Heart left ventricle (tissue), 16 donors: ENCODE measurements around the gene USP48. TPM values are rescaled to one million over a fixed set of nuclear protein-coding genes. Genes with fewer than 3 reads are reported as not detected.

Experiments
- ATAC-seq, 4 donors: fragments of 200-7000 bp; cut with Tn5 transposase; one replicate each; pipeline ENCODE4 v1.9.1; 2020 to 2022; ENCODE audit warnings: moderate library complexity in 4 of 4, mild to moderate bottlenecking in 3 of 4, moderate number of reproducible peaks in 1 of 4
- DNase-seq, 5 donors: peaks; one replicate each; pipeline ENCODE4 v3.0.0-alpha.2; 2020
- H3K27ac ChIP-seq, 12 donors: fragments of 200-600 bp; sonication (generic) in 4 of 12; one replicate each; pipeline versions ENCODE4 v1.5.0 to v1.8.0; 2016 to 2022; ENCODE audit warnings: mild to moderate bottlenecking in 2 of 12
- H3K27me3 ChIP-seq, 9 donors: fragments of 200-600 bp; sonication (generic) in 2 of 9; one replicate each; pipeline versions ENCODE4 v1.5.1 to v1.8.0; 2016 to 2022; ENCODE audit warnings: mild to moderate bottlenecking in 3 of 9
- H3K36me3 ChIP-seq, 9 donors: fragments of 200-600 bp; sonication (generic) in 2 of 9; one replicate each; pipeline versions ENCODE4 v1.5.0 to v1.8.0; 2018 to 2022; ENCODE audit warnings: mild to moderate bottlenecking in 2 of 9
- H3K4me1 ChIP-seq, 12 donors: fragments of 200-600 bp; sonication (generic) in 4 of 12; one replicate each; pipeline versions ENCODE4 v1.5.0 to v1.8.0; 2016 to 2022; ENCODE audit warnings: mild to moderate bottlenecking in 3 of 12
- H3K4me3 ChIP-seq, 12 donors: fragments of 200-600 bp; sonication (generic) in 4 of 12; one replicate each; pipeline versions ENCODE4 v1.5.0 to v1.8.0; 2017 to 2022; ENCODE audit warnings: mild to moderate bottlenecking in 9 of 12, moderate library complexity in 4 of 12
- H3K9me3 ChIP-seq, 12 donors: fragments of 200-600 bp; sonication (generic) in 4 of 12; one replicate each; pipeline versions ENCODE4 v1.5.0 to v1.8.0; 2016 to 2022; ENCODE audit warnings: mild to moderate bottlenecking in 1 of 12
- CTCF ChIP-seq, 12 donors: fragments of 200-600 bp; sonication (generic) in 4 of 12; IDR thresholded peaks; one replicate each; pipeline versions ENCODE4 v1.5.0 to v1.8.0; 2018 to 2022; ENCODE audit warnings: antibody characterized with exemption in 12 of 12, mild to moderate bottlenecking in 5 of 12
- POLR2A ChIP-seq, 2 donors: fragments of 450-650 bp; IDR thresholded peaks; one replicate each; pipeline ENCODE4 v1.6.1; 2017; ENCODE audit warnings: antibody characterized with exemption in 2 of 2, mild to moderate bottlenecking in 2 of 2, moderate library complexity in 2 of 2
- WGBS, 4 donors: extraction: QIAGEN DNeasy Blood & Tissue Kit in 2 of 4; methylation state at CpG; one replicate each; pipeline versions ENCODE4 v1.1.5 to v1.1.7; 2013 to 2018; 5-methylcytosine and 5-hydroxymethylcytosine counted together
- intact Hi-C, 10 donors: fragments of 100-400 bp; cut with DNase I; formaldehyde crosslinking; loops; one replicate each; pipeline versions ENCODE4 v1.11.1 to v1.14.2; 2022
- polyA plus RNA-seq, 2 donors: library from polyadenylated mRNA; stranded (reverse); fragments of 200-250 nt; gene quantifications; one replicate each; pipeline ENCODE4 v1.2.3, GENCODE V29; 2013
- total RNA-seq, 9 donors: library from RNA; depleted of rRNA in 2 of 9; stranded (reverse); fragments of >200 nt in 2 of 9; fragmentation: NEBNext Ultra II Directional in 3 of 9; extraction: Animal tissue kit (Norgen Biotek cat#: 25700) in 3 of 9; gene quantifications; one replicate each; pipeline versions ENCODE4 v1.1.0 to v1.2.4, GENCODE V29; 2016 to 2023
- donor health status: ischemic (EF 13 %, LVEDD 7.1; RV severe dilation, severe dysfunction).
- donor health status: healthy with polysubstance abuse.
- donor health status: DM: no; HTN: yes; CAD: no.
- donor health status: DM: no; HTN: no; CAD: no.
- donor health status: ischemic (EF 25% LVEDD 6.9; RV normal size, moderate dysfunction).
- donor health status: ischemic (EF 25% LVEDD 5.7; RV mildly dilated, moderate dysfunction).
- donor health status: healthy.
- donor health status: DM: yes; HTN: yes; CAD: no.
- donor health status: ischemic (EF 35%, LVEDD 5.7; RV mildly dilated, moderate dysfunction).
- donor health status: nonischemic (EF 11% LVEDD 7.7; RV severe dilation, severe dysfunction).
- donor health status: DM: yes; HTN: yes; CAD: no.
- donor health status: PGD.
- donor health status: ischemic (EF 29% LVEDD 5.4; RV normal size, mild dysfunction).
- donor health status: nonischemic (EF 23%, LVEDD 6.1; RV moderate dilation, normal function).

Gene USP48
- total and polyA plus RNA-seq, 11 donors = 17.3 to 45.5 (median 38.8) TPM

GRCh38 chr1:21736876-21737275, 46.1 kb downstream of the USP48 start:
- Histone ChIP-seq H3K9me3 (no peaks in the 10 kb centered on the region), H3K27ac (no peak overlapping the region), H3K27me3 (no peaks in the 10 kb centered on the region), H3K36me3 (peaks cover 2 to 93% (median 74%) of the 10 kb centered on the region in 9 donors), H3K4me3 (no peak overlapping the region), H3K4me1 (no peaks in the 10 kb centered on the region)
- no peak for ATAC-seq
- no peak for DNase-seq
- 91 to 94% (median 92%) methylated on average over 9 of the region's 9 CpGs for WGBS, 4 donors
- TF ChIP-seq POLR2A (IDR thresholded peaks at IDR 0.05) = no peak
- no peak for TF ChIP-seq CTCF (IDR thresholded peaks at IDR 0.05)
- intact Hi-C loops = no loop called here

GRCh38 chr1:21736011-21736410, 46.9 kb downstream of the USP48 start:
- Histone ChIP-seq H3K4me3 (no peak overlapping the region), H3K9me3 (no peaks in the 10 kb centered on the region), H3K27me3 (no peaks in the 10 kb centered on the region), H3K27ac (no peak overlapping the region), H3K36me3 (peaks cover 2 to 93% (median 76%) of the 10 kb centered on the region in 9 donors), H3K4me1 (no peaks in the 10 kb centered on the region)
- ATAC-seq (no peak), DNase-seq (no peak)
- 83 to 97% (median 89%) methylated on average over 2 of the region's 2 CpGs for WGBS, 4 donors
- intact Hi-C loops = no loop called here
- TF ChIP-seq CTCF (IDR thresholded peaks at IDR 0.05) (no peak), POLR2A (IDR thresholded peaks at IDR 0.05) (no peak)

- DNase-seq (no peak), ATAC-seq (no peak)
- no peak overlapping the region for H3K4me3 ChIP-seq
- intact Hi-C loops = no loop called here
- H3K9me3 ChIP-seq = no peaks in the 10 kb centered on the region
- no peaks in the 10 kb centered on the region for H3K4me1 ChIP-seq
- no peaks in the 10 kb centered on the region for H3K27me3 ChIP-seq
- peaks cover 2 to 93% (median 76%) of the 10 kb centered on the region in 9 donors for H3K36me3 ChIP-seq
- H3K27ac ChIP-seq = no peak overlapping the region
- TF ChIP-seq CTCF (IDR thresholded peaks at IDR 0.05) (no peak), POLR2A (IDR thresholded peaks at IDR 0.05) (no peak)
These were observed 48.4 kb downstream of the USP48 start for GRCh38 chr1:21734526-21734925.

GRCh38 chr1:21732664-21733063, 50.3 kb downstream of the USP48 start:
- Histone ChIP-seq H3K27ac (no peak overlapping the region), H3K27me3 (no peaks in the 10 kb centered on the region), H3K4me1 (no peaks in the 10 kb centered on the region), H3K4me3 (no peak overlapping the region), H3K36me3 (peaks cover 2 to 99% (median 85%) of the 10 kb centered on the region in 9 donors), H3K9me3 (no peaks in the 10 kb centered on the region)
- no peak for TF ChIP-seq POLR2A (IDR thresholded peaks at IDR 0.05)
- TF ChIP-seq CTCF (IDR thresholded peaks at IDR 0.05) = no peak
- DNase-seq (no peak), ATAC-seq (no peak)
- WGBS, 4 donors = 0 to 2% (median 0%) methylated on average over 1 of the region's 1 CpG
- intact Hi-C loops = no loop called here
